Measurements from ENCODE around the gene DLL3. TPM values are rescaled to one million over a fixed set of nuclear protein-coding genes. Genes with fewer than 3 reads are reported as not detected.
A peak's percentile ranks its signal among the peaks of the same experiment; 100 is the strongest.

The DLL3 gene
- total RNA-seq, 1 experiment from 2014 or later = 0.17 TPM

GRCh38 chr19:39489756-39490155 lies 9.0 kb upstream of the DLL3 start:
- H3K9me3 ChIP-seq (ENCODE audit: control insufficient read depth in 1 of 2, insufficient read depth in 1 of 2, low read depth in 1 of 2, low read length in 2 of 2) = no peaks in the 10 kb centered on the region
- RAD21 ChIA-PET (ENCODE audit: low non-redundant PET in 1 of 2, low total read pairs in 2 of 2, uncharacterized antibody in 2 of 2, unreplicated experiment in 2 of 2) = no interaction called here
- peaks cover 25 to 51% of the 10 kb centered on the region in 2 experiments for H3K36me3 ChIP-seq (ENCODE audit: control insufficient read depth in 1 of 2, insufficient read depth in 2 of 2, low read length in 2 of 2)
- DNase-seq (ENCODE audit: low read depth, low spot score) (no peak), ATAC-seq (peak; percentile 37; the same call in 1 of the 2 replicates)
- no peak overlapping the region; the same call in 1 of the 2 replicates for H3K27ac ChIP-seq (ENCODE audit: low read depth, low read length)
- H3K9me2 ChIP-seq (ENCODE audit: insufficient read depth) = no peaks in the 10 kb centered on the region
- H3K4me3 ChIP-seq (replicated peaks in 1 of 2; ENCODE audit: low read depth in 1 of 2, low read length in 2 of 2) = no peak overlapping the region
- BruUV-seq (replicated peaks) = no TSS peak
- no peak overlapping the region for H3K4me2 ChIP-seq (ENCODE audit: low read length)
- no peak overlapping the region for H3K9ac ChIP-seq (ENCODE audit: low read length)
- TF ChIP-seq CTCF (IDR thresholded peaks at IDR 0.05 in 2 of 3, conservative IDR thresholded peaks at IDR 0.05 in 1 of 3; ENCODE audit: borderline replicate concordance in 1 of 3, insufficient read depth in 1 of 3, low read depth in 2 of 3, low read length in 2 of 3) (0 out of 6 replicates have a peak, but pooled peaks of 1 of the 3 experiments have one; percentile 11), EZH2phosphoT487 (IDR thresholded peaks at IDR 0.05; ENCODE audit: borderline replicate concordance) (no peak), SRF (IDR thresholded peaks at IDR 0.05; ENCODE audit: low read depth) (no peak)
- peaks cover 27% of the 10 kb centered on the region; the same call in 1 of the 2 replicates for H3K79me2 ChIP-seq (ENCODE audit: insufficient read depth, low read length)
- no peaks in the 10 kb centered on the region for H4K20me1 ChIP-seq (ENCODE audit: insufficient read depth)
- peaks cover 0 to 7% of the 10 kb centered on the region in 2 experiments; a peak in 2 of 4 replicates for H3K4me1 ChIP-seq (ENCODE audit: control insufficient read depth in 1 of 2, insufficient read depth in 2 of 2, low read length in 2 of 2)
- intact Hi-C loops (cut with micrococcal nuclease) = no loop called here
- POLR2A ChIA-PET = no interaction called here
- H2AFZ ChIP-seq (ENCODE audit: low read depth, low read length, poor library complexity, severe bottlenecking) = no peak overlapping the region
- no peaks in the 10 kb centered on the region for H3K27me3 ChIP-seq (ENCODE audit: insufficient read depth, low read length)
- CTCF ChIA-PET = no interaction called here

- ATAC-seq (no peak), DNase-seq (ENCODE audit: low read depth, low spot score) (no peak)
- H3K79me2 ChIP-seq (ENCODE audit: insufficient read depth, low read length) = peaks cover 4% of the 10 kb centered on the region; the same call in 1 of the 2 replicates
- H3K4me3 ChIP-seq (replicated peaks in 1 of 2; ENCODE audit: low read depth in 1 of 2, low read length in 2 of 2) = no peak overlapping the region
- intact Hi-C loops (cut with micrococcal nuclease) = no loop called here
- H3K27me3 ChIP-seq (ENCODE audit: insufficient read depth, low read length) = no peaks in the 10 kb centered on the region
- no TSS peak for BruUV-seq (replicated peaks)
- H3K9ac ChIP-seq (ENCODE audit: low read length) = no peak overlapping the region
- H3K4me2 ChIP-seq (ENCODE audit: low read length) = no peak overlapping the region
- TF ChIP-seq CEBPB (IDR thresholded peaks at IDR 0.05; ENCODE audit: low read depth) (no peak), ATF3 (IDR thresholded peaks at IDR 0.05) (no peak), EGR1 (IDR thresholded peaks at IDR 0.05; ENCODE audit: low read depth) (no peak), SRF (IDR thresholded peaks at IDR 0.05; ENCODE audit: low read depth) (no peak), SIN3A (IDR thresholded peaks at IDR 0.05; ENCODE audit: low read depth) (no peak), POLR2AphosphoS5 (IDR thresholded peaks at IDR 0.05; ENCODE audit: low read depth, low read length) (no peak)
- H3K4me1 ChIP-seq (ENCODE audit: control insufficient read depth in 1 of 2, insufficient read depth in 2 of 2, low read length in 2 of 2) = peaks cover 0 to 7% of the 10 kb centered on the region in 2 experiments; a peak in 2 of 4 replicates
- peaks cover 18 to 28% of the 10 kb centered on the region in 2 experiments for H3K36me3 ChIP-seq (ENCODE audit: control insufficient read depth in 1 of 2, insufficient read depth in 2 of 2, low read length in 2 of 2)
- no peaks in the 10 kb centered on the region for H3K9me3 ChIP-seq (ENCODE audit: control insufficient read depth in 1 of 2, insufficient read depth in 1 of 2, low read depth in 1 of 2, low read length in 2 of 2)
- H3K9me2 ChIP-seq (ENCODE audit: insufficient read depth) = no peaks in the 10 kb centered on the region
- ChIA-PET RAD21 (ENCODE audit: low non-redundant PET in 1 of 2, low total read pairs in 2 of 2, uncharacterized antibody in 2 of 2, unreplicated experiment in 2 of 2) (no interaction called here), CTCF (no interaction called here), POLR2A (no interaction called here)
- H3K27ac ChIP-seq (ENCODE audit: low read depth, low read length) = no peak overlapping the region
- no peak overlapping the region for H2AFZ ChIP-seq (ENCODE audit: low read depth, low read length, poor library complexity, severe bottlenecking)
- no peaks in the 10 kb centered on the region for H4K20me1 ChIP-seq (ENCODE audit: insufficient read depth)
Observed at GRCh38 chr19:39492225-39492624, 6.5 kb upstream of the DLL3 start.

All from HCT116 (cell line).